Testis (tissue), 2 donors: ENCODE data around the gene METAP1D.

Source experiments
- POLR2A ChIP-seq: fragments of 450-650 bp; IDR thresholded peaks from one replicate; pipeline ENCODE4 v1.6.1; 2017; ENCODE audit warnings: antibody characterized with exemption, mild to moderate bottlenecking, moderate library complexity
- TF ChIP-seq, protein P1 (sequence below), 3 experiments: fragments of 450-650 bp in 2 of 3; fragments of 200-600 bp in 1 of 3; sonication (generic) in 1 of 3; IDR thresholded peaks; one replicate each; pipeline ENCODE4 v1.5.1; 2016 to 2019; ENCODE audit warnings: antibody characterized with exemption in 3 of 3, mild to moderate bottlenecking in 2 of 3, moderate library complexity in 1 of 3

DNA sequence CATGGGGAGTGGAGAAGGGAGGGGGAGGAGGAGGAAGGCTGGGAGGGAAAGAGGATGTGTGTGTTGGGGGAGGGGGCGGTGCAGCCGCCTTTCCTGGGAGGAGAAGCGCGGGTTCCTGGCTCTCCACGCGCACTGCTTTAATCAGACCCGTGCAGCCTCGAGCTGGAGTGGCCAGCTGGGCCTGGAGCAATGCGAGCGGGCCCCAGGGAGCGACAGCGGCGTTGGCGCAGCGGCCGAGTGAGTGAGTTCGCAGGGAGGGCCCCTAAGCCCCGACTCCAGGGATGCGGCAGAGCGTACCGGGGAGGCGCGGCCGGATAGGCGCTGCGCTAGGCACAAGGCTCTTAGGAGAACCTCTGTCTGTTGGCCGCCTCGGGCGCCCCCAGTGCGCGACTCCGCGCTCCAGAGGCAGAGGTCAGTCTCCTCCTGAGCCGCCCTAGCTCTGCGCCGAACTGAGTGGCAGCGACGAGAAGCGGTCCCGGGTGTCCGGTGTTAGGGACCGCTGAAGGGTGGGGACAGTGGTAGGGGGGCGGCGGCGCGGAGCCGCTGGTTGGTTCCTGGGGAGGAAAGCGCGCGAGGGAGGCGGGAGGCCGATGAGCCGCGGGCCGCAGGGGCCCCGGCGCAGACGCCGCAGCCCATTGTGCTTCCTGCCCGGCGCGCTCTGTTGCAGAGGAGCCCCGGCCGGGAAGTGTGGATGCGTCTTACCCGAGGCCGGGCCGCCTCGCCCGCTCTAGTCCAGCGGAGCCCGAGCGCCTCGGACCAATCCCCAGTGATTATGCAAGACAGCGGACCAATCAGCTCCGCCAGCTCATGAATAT lies 85.1 kb downstream of the METAP1D start:
- TF ChIP-seq POLR2A: no peak
- TF ChIP-seq, protein P1, sequence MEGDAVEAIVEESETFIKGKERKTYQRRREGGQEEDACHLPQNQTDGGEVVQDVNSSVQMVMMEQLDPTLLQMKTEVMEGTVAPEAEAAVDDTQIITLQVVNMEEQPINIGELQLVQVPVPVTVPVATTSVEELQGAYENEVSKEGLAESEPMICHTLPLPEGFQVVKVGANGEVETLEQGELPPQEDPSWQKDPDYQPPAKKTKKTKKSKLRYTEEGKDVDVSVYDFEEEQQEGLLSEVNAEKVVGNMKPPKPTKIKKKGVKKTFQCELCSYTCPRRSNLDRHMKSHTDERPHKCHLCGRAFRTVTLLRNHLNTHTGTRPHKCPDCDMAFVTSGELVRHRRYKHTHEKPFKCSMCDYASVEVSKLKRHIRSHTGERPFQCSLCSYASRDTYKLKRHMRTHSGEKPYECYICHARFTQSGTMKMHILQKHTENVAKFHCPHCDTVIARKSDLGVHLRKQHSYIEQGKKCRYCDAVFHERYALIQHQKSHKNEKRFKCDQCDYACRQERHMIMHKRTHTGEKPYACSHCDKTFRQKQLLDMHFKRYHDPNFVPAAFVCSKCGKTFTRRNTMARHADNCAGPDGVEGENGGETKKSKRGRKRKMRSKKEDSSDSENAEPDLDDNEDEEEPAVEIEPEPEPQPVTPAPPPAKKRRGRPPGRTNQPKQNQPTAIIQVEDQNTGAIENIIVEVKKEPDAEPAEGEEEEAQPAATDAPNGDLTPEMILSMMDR (IDR thresholded peaks at IDR 0.05): no peak
